ENCODE results near the gene DDOST. TPM values are rescaled to one million over a fixed set of nuclear protein-coding genes. Genes with fewer than 3 reads are reported as not detected.

Gene DDOST
- total and polyA plus RNA-seq, 10 of the 15 experiments (the other 5 are each of a cell fraction or from before 2014, with no cell fraction given), result 100 to 274 (median 201) TPM

GRCh38 chr1:20678599-20678998, 17.4 kb upstream of the DDOST start (continued):
- TF ChIP-seq ZBTB40 (IDR thresholded peaks at IDR 0.05; ENCODE audit: borderline replicate concordance), result no peak
- no peak for TF ChIP-seq STAT1 (conservative IDR thresholded peaks at IDR 0.05)
- TF ChIP-seq E2F8 (IDR thresholded peaks at IDR 0.05; ENCODE audit: low read depth, partially characterized antibody), result no peak
- TF ChIP-seq EED (IDR thresholded peaks at IDR 0.05; ENCODE audit: low read depth), result peak; percentile 98
- TF ChIP-seq CUX1 (IDR thresholded peaks at IDR 0.05; ENCODE audit: insufficient replicate concordance, low read depth, low read length), result no peak
- no peak for TF ChIP-seq REST (IDR thresholded peaks at IDR 0.05; ENCODE audit: low read depth, low read length)
- no peak for TF ChIP-seq RCOR1 (conservative IDR thresholded peaks at IDR 0.05; ENCODE audit: low read depth, low read length)
- no peak for TF ChIP-seq RBBP5 (conservative IDR thresholded peaks at IDR 0.05)
- TF ChIP-seq YBX1 (IDR thresholded peaks at IDR 0.05), result no peak
- TF ChIP-seq NFYB (IDR thresholded peaks at IDR 0.05; ENCODE audit: insufficient read depth, low read depth, low read length), result no peak
- TF ChIP-seq CTCF (IDR thresholded peaks at IDR 0.05 in 2 of 3, conservative IDR thresholded peaks at IDR 0.05 in 1 of 3; ENCODE audit: control insufficient read depth in 2 of 3, extremely low read depth in 1 of 3, insufficient read depth in 1 of 3, low read depth in 3 of 3, low read length in 3 of 3), result no peak
